Mesothelial cell of epicardium (in vitro differentiated cells): Measurements from ENCODE around the gene SPEM1. TPM values are rescaled to one million over a fixed set of nuclear protein-coding genes. Genes with fewer than 3 reads are reported as not detected.

Experiments used
- DNase-seq, 2 experiments: peaks; one replicate each; pipeline ENCODE4 v3.0.0; 2021; ENCODE audit warnings: low spot score in 2 of 2; ENCODE audit not compliant: unreplicated experiment in 2 of 2
- H3K27ac Mint-ChIP-seq: 2 replicates; pipeline ENCODE4 v1.8.0; 2021; ENCODE audit warnings: mixed read lengths
- H3K27me3 Mint-ChIP-seq: 2 replicates; pipeline ENCODE4 v1.8.0; 2021; ENCODE audit warnings: low read depth, mixed read lengths
- H3K36me3 Mint-ChIP-seq: 2 replicates; pipeline ENCODE4 v1.8.0; 2021; ENCODE audit warnings: mixed read lengths
- H3K4me1 Mint-ChIP-seq: 2 replicates; pipeline ENCODE4 v1.8.0; 2021; ENCODE audit warnings: mixed read lengths
- H3K4me3 Mint-ChIP-seq: 2 replicates; pipeline ENCODE4 v1.8.0; 2021; ENCODE audit warnings: mild to moderate bottlenecking, moderate library complexity, mixed read lengths
- H3K9me3 Mint-ChIP-seq: 2 replicates; pipeline ENCODE4 v1.8.0; 2021; ENCODE audit warnings: mixed read lengths
- total RNA-seq: library from RNA; stranded (reverse); gene quantifications from 3 replicates; pipeline ENCODE4 v1.2.1, GENCODE V29; 2021
- TF ChIP-seq, protein P1 (sequence below): fragments of 200-600 bp; sonication (generic); IDR thresholded peaks from one replicate; pipeline ENCODE4 v1.5.0; 2021; ENCODE audit warnings: antibody characterized with exemption; ENCODE audit not compliant: unreplicated experiment

Gene SPEM1
- total RNA-seq, 1 donor from 2014 or later, result 0.38 TPM

DNA sequence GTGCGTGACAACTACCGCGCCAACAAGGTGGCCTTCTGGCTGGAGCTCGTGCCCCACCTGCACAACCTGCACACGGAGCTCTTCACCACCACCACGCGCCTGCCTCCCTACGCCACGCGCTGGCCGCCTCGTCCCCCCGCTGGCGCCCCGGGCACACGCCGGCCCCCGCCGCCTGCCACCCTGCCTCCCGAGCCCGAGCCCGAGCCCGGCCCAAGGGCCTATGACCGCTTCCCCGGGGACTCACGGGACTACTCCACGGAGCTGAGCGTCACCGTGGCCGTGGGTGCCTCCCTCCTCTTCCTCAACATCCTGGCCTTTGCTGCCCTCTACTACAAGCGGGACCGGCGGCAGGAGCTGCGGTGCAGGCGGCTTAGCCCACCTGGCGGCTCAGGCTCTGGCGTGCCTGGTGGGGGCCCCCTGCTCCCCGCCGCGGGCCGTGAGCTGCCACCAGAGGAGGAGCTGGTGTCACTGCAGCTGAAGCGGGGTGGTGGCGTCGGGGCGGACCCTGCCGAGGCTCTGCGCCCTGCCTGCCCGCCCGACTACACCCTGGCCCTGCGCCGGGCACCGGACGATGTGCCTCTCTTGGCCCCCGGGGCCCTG is 3.0 kb upstream of the SPEM1 start:
- Mint-ChIP-seq H3K36me3 (peaks cover 20% of the 10 kb centered on the region), H3K9me3 (no peaks in the 10 kb centered on the region), H3K27ac (no peak overlapping the region), H3K27me3 (no peaks in the 10 kb centered on the region), H3K4me3 (no peak overlapping the region), H3K4me1 (peaks cover 11% of the 10 kb centered on the region)
- TF ChIP-seq, protein P1, sequence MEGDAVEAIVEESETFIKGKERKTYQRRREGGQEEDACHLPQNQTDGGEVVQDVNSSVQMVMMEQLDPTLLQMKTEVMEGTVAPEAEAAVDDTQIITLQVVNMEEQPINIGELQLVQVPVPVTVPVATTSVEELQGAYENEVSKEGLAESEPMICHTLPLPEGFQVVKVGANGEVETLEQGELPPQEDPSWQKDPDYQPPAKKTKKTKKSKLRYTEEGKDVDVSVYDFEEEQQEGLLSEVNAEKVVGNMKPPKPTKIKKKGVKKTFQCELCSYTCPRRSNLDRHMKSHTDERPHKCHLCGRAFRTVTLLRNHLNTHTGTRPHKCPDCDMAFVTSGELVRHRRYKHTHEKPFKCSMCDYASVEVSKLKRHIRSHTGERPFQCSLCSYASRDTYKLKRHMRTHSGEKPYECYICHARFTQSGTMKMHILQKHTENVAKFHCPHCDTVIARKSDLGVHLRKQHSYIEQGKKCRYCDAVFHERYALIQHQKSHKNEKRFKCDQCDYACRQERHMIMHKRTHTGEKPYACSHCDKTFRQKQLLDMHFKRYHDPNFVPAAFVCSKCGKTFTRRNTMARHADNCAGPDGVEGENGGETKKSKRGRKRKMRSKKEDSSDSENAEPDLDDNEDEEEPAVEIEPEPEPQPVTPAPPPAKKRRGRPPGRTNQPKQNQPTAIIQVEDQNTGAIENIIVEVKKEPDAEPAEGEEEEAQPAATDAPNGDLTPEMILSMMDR, result no peak
- DNase-seq, result no peak

DNA sequence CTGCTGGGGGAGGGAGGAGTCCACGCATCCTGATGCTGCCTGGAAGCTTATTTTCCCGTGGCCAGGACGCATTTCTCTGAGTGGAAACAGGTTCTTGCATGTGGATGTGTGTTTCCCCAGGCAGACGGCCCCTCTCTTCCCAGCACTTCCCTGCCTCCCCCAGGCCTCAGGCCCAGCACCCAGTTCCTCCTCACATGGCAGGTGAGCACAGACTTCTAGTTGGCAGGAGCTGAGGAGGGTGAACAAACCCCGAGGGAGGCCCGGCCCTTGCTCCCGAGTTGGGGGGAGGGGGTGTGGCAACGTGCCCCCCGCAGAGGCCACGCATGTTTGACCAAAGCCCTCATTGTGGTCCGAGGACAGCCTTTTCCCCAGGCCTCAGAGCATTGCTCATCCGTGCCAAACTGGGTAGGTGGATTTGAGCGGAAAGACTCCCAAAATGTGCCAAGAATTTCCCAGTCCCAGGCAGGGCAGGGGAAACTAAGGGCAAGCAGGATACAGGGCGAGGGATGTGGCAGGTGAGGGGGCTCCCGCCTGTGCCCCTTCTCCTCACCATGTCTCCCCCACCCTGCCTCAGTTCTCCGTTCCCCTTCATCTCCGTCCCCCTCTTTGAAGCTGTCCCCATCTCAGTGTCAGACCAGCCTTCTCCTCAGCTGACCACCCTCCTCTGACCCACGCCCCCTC is 1.5 kb upstream of the SPEM1 start:
- H3K27ac Mint-ChIP-seq, result no peak overlapping the region

GRCh38 chr17:7421186-7421585 is 1.1 kb downstream of the SPEM1 start:
- TF ChIP-seq, protein P1, result no peak
- H3K4me1 Mint-ChIP-seq, result no peaks in the 10 kb centered on the region
- H3K9me3 Mint-ChIP-seq, result no peaks in the 10 kb centered on the region
- no peak overlapping the region for H3K4me3 Mint-ChIP-seq
- DNase-seq, result no peak
- no peak overlapping the region for H3K27ac Mint-ChIP-seq
- H3K27me3 Mint-ChIP-seq, result no peaks in the 10 kb centered on the region
- peaks cover 6% of the 10 kb centered on the region for H3K36me3 Mint-ChIP-seq

More for the DNA sequence above, 1.5 kb upstream of the SPEM1 start:
- DNase-seq, result no peak
- no peak overlapping the region for H3K4me3 Mint-ChIP-seq
- H3K27me3 Mint-ChIP-seq, result no peaks in the 10 kb centered on the region
- H3K36me3 Mint-ChIP-seq, result peaks cover 17% of the 10 kb centered on the region
- TF ChIP-seq, protein P1, result no peak
- H3K9me3 Mint-ChIP-seq, result no peaks in the 10 kb centered on the region
- no peaks in the 10 kb centered on the region for H3K4me1 Mint-ChIP-seq

DNA sequence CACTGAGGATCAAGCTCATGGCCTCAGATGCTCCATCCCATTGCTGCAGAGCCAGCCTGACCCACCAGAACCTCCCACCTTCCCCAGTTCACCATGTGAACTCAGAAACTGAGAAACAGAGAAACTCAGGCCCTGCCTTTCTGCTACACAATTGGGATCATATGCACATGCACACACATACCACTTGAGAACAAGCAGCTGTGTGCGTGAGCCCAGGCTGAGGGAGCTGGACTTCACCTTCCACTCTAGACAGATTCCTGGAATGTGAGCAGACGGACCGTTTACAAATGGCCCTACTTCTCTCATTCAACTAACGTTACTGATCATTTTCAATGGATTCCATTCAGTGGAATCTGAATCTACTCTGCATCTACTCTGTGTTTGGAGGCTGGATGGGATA is 3.6 kb downstream of the SPEM1 start:
- no peaks in the 10 kb centered on the region for H3K36me3 Mint-ChIP-seq
- no peak for DNase-seq
- no peaks in the 10 kb centered on the region for H3K4me1 Mint-ChIP-seq
- TF ChIP-seq, protein P1, result no peak
- H3K27me3 Mint-ChIP-seq, result no peaks in the 10 kb centered on the region
- no peaks in the 10 kb centered on the region for H3K9me3 Mint-ChIP-seq
- H3K27ac Mint-ChIP-seq, result no peak overlapping the region
- no peak overlapping the region for H3K4me3 Mint-ChIP-seq

DNA sequence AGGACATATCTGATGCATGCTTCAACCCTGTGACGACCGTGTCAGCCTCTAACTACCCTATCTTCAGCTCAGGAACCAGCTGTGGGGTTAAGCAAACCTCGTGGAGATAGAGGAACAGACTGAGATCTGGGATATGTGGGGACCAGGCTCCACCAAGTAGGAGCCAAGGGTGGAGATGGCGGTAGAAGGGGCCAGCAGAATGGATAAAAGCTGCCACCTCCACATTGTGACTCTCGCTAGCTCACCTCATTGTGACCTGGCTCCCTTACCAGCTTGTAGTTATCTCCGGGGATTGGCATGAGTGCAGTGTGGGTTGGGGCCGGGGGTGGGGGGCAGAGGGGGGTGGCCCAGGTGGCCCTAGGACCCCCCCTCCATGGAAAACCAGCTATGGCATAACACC is 5.2 kb downstream of the SPEM1 start, which contains the start of gene SPEM2:
SPEM2 (plus strand) TSS at position 301 of the 400 bp plus-strand sequence; CDS start at position 374, 73 bp downstream.
- no peak within 1 kb of the TSS for H3K4me3 Mint-ChIP-seq
- no peak within 1 kb of the TSS for H3K27ac Mint-ChIP-seq
- no peaks in the 10 kb centered on the region for H3K36me3 Mint-ChIP-seq
- no peaks in the 10 kb centered on the region for H3K27me3 Mint-ChIP-seq
- no peak for DNase-seq
- TF ChIP-seq, protein P1, result no peak
- no peaks in the 10 kb centered on the region for H3K9me3 Mint-ChIP-seq
- H3K4me1 Mint-ChIP-seq, result no peaks in the 10 kb centered on the region
